ENCODE data around the gene NMU.
"Not testable (repeated sequence)": the region's sequence is repeated elsewhere in the genome, so short reads cannot be mapped to it uniquely, and the experiment has no call there.

Gene NMU

DNA sequence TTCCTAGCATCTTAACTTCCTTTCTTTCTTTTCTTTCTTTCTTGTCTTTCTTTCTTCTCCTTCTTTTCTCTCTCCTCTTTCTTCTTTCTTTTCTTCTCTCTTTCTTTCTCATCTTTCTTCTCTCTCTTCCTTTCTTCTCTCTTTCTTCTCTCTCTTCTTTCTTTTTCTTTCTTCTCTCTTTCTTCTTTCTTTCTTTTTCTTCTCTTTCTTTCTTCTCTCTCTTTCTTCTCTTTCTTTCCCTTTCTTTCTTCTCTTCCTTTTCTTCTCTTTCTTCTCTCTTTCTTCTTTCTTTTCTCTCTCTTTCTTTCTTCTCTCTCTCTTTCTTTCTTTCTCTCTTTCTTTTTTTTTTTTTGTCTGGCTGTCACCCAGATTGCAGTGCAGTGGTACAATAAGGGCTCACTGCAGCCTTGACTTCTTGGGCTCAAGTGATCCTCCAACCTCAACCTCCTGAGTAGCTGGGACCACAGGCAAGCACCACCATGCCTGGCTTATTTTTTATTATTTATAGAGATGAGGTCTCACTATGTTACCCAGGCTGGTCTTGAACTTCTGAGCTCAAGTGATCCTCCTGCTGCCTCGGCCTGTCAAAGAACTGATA lies 17.5 kb downstream of the NMU start:
- no peak for DNase-seq

DNA sequence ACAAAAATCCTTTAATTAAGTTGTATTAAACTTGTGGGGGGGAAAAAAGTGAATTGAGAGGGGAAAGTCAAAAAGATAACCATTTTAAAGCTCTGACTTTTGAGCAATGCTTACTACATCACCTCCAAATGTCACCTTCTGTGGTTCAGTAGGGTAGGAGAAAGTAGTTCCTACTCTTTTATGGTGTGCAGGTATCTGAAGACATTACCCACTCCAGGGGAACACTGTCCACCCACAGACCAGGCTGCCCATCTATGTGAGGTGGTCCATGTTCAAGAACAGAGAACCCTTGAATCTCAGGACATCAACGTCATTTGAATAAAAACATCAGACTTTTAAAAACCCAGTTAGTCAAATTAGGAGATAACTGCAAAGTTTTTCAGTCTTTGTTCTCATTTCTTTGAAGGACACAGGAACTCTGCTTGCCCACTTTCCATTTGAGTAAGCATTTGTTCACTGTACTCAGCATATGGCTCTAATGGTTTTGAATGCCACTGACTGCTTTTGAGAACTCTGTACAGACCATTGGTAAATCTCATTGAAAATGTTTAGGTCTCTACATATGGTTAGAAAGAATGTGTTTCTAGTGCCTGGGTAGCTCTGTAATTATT lies 18.4 kb downstream of the NMU start:
- no peak for DNase-seq

DNA sequence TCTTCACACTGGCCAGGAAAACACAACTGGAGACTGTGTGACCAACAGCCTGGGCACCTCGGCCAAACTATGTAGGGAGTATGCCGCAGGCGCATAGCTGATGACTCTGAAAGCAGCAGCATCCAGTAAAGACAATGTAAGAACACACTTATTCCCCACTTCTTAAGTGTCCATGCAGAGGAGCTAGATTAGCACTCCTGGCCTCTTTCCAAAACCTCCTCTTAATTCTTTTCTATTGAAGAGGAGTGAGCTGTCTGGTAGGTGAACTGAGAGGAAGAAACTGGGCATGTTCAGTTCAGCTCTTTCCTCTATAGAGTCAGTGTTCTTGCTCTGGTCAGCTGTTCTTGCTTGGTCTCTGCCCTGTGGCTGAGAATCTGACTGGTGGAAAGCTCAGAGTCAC lies 21.1 kb downstream of the NMU start:
- no peak for DNase-seq

DNA sequence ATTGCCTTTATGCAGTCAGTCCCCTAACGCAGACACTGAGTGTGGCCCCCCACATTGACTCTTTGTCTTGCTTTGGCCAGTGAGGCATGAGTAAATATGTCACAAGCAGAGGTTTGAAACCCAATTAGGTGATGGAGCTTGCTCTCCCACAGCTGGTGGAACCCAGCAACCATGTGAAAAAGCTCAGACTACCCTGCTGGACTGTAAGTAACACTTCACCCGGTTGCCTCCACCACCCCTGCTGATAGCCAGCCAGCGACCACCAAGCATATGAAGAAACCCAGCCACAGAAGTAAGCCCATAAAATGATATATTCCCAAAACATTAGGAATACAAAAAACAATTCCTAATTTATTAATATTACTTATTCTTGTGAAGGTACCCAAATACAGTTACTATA lies 22.5 kb downstream of the NMU start:
- no peak for DNase-seq

DNA sequence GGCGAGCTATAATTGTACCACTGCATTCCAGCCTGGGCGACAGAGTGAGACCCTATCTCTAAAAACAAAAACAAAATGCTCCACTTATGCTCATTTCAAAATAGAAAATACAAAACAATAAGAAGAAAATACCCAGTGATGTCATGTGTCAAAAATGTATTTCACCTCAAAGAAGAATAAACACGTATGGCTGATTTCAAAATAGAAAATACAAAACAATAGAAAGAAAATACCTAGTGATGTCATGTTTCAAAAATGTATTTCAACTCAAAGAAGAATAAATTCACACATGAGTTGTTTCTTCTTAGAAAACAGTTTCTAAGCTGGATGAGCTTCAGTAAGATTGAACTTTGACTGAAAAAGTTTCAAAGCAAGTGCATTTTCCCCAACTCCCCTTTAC lies 23.8 kb downstream of the NMU start:
- no peak for DNase-seq

DNA sequence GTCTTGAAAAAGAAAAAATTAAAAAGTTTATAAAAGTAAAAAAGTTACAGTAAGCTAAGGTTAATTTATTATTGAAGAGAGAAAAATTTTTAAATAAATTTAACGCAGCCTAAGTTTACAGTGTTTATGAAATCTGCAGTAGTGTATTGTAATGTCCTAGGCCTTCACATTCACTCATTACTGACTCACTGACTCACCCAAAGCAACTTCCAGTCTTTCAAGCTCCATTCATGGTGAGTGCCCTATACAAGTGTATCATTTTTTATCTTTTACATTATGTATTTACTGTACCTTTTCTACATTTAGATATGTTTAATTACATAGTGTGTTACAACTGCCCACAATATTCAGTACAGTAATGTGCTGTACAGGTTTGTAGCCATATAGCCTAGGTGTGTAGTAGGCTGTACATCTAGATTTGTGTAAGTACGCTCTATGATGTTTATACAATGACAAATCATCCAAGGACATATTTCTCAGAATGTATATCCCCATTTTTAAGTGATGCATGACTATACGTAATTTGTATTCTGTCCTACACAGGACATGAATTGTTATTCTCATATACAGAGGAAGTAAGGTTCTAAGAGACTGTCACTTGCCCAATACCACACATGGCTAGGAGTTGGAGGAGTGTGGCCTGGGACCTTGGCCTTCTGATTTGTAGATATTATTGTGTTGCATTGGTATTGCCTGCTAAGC lies 24.6 kb downstream of the NMU start:
- DNase-seq, result no peak

DNA sequence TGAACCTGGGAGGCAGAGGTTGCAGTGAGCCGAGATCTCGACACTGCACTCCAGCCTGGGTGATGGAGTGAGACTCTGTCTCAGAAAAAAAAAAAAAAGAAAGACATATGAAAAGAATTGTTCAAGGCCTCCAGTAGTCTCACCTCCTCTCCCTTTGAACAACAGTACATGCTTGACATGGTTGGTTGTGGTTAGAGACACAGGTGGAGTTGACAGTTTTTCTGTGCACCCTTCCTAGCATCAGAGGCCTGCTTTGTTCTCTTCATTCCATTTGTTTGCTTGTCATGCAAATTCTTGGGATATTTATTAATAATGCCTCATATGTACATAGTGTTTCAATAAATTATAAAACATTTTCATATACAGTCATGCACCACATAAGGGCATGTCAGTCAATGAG lies 25.7 kb downstream of the NMU start:
- DNase-seq, result no peak

DNA sequence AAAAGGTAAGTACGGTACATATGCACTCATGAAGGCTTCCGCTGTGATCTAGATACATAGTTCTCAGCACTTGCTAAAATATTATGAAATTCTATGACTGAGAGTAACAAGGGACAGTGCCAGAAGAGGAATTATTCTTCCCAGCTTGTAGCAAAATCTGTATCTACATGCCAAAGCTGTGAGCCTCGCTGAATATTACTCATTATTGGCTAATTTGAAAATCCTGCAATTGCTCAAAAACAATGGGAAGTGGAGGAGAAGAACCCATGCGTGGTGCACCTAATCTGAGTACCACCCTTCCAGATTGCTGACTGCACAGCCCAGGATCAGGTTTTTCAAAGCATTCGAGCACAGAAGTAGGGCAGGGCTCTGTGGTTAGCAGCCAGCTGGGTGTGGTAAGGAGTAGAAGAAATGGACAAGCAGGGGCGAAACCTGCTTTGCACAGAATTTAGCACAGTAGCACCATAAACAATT lies 26.7 kb downstream of the NMU start:
- no peak for DNase-seq

DNA sequence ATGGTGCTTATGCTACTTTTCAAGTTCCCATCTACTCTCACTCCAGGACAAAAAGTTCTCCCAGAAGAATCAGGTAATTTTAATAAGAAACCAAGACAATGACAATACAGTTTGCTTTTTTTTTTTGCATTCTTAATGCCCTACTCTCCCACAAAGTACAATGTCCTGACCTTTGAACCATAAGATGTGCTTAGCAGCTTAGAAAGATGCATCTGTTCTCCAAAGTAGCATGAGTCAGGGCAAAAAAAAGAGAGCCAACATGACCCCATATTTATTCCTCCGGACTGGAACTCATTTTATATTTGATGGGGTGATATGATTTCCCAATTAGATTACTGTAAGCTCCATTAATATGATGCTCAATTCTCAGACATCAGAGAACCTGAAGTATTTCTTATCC lies 27.5 kb downstream of the NMU start:
- no peak for DNase-seq

DNA sequence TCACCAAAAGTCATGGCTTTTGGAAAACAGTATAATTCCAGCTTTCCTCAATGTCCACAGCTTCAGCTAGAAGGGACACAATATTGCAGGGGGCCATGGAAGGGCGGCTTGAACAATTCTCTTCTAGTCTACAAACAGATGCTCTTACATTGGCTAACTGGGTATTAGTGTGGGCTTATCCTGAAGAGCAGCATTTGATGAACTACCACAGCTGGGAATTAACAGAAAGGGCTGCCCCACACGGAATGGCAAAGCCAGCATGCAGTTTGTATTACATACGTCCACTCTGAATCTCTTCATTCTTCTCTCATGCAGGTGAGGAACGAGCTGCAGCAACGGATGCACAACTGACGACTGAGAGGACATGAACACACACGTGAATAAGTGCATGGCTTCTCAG lies 31.1 kb downstream of the NMU start:
- DNase-seq, result no peak

DNA sequence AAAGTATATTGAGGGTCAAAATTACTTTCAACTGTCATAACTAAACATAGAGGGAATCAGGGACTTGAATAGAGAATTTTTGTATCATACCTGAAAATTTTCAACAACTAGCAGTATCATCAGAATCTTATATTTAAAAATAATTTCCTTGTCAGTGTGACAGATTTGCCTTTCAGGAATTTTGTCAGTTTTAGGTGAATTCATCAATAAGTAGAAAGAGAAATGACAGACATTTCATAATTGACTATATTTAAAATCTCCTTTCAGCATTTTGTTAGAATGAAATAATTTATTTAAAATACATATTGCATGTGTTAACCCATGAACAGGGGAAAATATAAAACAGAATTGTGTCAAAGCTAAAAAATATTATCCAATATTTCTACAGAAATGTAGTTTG lies 35.5 kb downstream of the NMU start:
- DNase-seq, result no peak

DNA sequence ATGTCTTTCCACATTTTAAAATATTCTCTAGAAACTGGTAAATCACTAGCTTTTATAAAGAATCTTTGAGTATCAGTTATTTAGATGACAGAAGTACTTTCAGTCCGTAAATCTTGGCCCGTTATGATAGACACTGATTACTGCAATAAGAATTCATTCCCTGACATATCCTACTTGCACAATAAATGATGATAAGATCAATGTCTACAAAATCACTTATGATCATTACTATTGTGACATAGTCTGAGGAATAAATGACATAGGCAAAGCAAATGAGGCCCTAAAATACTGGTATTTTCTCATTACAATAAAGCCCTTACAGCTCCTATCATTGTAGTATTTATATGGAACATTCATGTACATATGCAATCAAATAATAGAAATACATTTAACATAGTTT lies 37.5 kb downstream of the NMU start:
- DNase-seq, result no peak

DNA sequence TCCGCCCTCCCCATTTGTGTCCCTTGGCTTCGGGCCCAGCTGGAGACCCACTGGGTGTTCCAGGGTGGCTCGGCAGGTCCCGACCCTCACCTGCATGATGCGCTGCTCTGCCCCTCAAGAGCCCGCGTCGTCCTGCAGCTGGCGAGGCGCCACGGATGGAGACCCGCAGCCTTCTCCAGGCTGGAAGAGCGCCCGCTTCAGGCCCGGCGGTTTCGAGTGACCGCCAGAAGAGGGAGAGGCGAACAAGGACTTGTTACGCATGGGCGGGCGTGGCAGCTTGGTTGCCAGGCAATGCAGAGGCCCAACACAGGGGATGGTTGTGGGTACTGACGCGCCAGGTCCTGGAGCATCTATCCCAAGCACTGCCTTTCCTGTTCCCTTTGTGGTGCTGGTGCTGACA lies 44.1 kb downstream of the NMU start, which contains the start of gene PDCL2:
PDCL2 (minus strand) TSS at position 232 of the 400 bp plus-strand sequence; CDS start at position 96, 136 bp downstream.
- no peak for DNase-seq

DNA sequence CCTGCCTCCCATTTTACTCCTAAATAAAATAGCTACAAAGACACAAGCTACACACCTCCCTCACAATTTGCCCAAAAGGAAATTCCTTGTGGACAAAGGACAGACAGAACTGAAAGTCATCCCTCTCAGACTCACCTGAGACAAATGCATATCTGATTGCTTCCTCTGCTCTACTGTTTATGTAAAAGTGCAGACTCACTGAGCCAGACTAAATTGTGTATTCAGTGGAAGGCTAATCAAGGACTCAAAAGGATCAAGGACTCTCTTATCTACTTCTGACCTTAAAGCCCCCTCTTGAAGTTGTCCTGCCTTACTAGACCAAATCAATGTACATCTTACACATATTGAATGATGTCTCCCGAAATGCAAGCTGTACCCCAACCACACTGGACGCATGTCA lies 47.9 kb downstream of the NMU start:
- DNase-seq, result no peak

DNA sequence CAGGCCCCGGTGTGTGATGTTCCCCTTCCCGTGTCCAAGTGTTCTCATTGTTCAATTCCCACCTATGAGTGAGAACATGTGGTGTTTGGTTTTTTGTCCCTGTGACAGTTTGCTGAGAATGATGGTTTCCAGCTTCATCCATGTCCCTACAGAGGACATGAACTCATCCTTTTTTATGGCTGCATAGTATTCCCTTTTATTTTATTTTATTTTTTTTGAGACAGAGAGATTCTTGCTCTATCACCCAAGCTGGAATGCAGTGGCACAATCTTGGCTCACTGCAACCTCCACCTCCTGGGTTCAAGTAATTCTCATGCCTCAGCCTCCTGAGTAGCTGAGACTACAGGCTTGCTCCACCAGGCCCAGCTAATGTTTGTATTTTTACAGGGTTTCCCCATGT lies 53.3 kb downstream of the NMU start:
- not testable (repeated sequence) for DNase-seq

DNA sequence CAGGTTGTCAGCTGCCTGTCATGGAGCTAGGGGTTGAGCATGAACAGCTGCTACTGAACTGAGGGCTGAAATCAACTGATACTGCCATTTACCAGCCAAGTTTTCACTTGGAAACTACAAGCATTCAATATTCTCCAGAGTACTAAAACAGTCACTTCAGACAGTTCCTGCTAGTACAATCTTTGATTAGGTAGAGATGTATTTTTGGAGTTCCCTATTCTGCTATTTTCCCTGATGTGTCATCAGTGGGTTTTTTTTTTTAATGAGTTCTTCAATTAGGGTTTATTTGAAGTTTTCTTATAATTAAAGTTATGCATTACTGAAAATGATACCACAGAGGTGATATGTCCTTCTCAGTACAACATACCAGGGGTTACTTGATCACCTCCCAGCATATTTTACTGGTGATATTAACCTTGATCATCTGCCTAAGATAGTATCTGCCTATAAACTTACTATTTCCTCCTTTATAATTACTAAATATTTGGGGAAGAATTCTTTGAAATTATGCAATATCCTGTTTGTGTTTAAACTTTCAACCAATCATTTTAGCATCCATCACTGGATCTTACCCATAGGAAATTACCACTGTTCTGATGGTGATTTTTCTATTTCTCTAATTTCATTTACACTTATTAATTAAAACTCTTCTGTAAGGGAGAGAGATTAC lies 57.6 kb downstream of the NMU start:
- DNase-seq, result no peak

DNA sequence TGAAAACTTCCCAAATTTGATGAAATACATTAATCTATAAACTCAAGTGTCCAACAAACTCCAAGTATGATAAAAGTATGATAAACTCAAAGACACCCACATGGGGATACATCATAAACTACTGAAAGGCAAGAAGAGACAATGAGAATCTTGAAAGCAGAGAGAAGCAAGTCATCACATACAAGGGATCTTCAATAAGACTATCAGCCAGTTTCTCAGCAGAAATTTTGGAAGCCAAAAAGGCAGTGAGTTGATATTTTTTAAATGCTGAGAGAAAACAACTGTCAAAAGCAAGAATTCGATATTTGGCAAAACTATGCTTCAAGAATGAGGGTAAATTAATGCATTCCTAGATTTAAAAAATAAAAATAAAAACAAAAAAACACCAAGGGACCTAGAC lies 60.6 kb downstream of the NMU start:
- no peak for DNase-seq

DNA sequence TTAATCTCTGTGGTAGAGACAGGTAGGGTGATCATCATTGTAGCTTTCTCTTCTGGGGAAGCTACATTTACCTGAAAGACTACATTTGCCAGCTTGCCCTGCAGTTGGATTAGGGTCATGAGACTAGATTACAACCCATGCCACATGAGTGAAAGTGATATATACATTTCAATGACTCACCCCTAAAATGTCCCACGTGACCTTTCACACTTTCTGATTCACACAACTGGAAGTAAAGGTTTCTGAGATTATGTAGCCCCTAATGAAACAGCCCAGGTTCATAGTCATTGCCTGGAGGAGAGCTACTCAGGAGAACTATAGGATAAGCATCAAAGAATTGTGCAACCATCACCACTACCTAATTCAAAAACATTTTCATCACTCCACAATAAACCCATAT lies 61.8 kb downstream of the NMU start:
- no peak for DNase-seq

DNA sequence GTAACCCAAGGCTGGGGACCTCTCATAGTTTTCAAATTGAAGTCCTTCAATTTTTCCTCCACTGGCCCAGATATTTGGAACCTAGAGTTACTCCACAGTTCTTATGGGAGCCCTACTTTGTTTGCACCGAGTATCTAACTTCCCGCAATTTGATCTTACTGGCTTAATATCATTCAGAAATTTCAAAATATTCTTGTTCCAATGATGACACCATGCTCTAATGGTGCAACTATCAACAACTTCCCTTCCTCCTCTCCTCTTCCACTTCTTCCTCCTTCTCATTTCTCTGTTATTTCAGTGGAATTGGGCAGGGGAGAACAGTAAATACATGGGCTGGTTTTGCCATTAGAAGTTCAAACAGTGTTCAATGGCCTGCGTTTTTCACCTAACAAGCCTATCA lies 64.3 kb downstream of the NMU start:
- no peak for DNase-seq

DNA sequence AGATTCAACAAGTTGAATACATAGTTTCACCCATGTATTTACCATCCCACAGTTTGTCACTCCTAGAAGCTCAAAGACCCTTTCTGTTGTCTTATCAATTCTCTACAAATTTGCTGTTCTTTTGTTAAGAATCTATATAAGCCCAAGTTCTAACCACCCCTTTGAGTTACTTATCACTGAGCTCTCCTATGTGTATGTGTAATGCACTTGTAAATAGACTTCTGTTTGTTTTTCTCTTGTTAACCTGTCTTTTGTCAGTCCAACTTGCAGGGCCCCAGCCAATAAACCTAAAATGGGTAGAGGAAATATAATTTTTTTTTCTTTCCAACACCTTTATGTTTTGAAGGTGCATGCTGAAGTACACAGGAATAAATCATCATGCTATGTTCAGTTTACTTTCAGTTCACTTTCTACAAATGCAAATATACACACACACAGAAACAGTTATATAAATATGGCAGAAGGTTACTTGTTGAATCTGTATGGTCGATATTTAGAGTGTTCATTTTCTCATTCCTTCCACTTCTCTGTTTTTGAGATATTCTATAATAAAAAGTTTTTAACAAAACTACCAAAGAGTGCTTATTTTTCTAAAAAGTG lies 67.1 kb downstream of the NMU start:
- no peak for DNase-seq

DNA sequence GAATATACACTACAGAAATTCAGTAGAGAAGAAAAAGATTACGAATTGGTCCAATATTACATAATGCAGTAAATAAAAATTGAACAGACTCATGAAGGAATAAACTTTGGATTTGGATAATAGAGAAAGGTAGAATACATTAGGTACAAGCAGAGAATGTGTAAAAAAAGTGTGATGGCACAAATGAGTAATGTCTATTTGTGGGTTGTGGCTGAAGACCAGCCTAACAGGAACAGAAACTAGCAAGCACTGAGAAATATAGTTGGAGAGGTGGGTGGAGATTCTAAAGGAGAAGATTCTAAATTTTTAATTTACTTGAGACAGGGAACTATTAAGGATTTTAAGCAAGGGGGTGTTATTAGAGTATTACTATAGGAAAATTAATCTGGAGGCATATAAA lies 74.2 kb downstream of the NMU start:
- DNase-seq, result no peak

DNA sequence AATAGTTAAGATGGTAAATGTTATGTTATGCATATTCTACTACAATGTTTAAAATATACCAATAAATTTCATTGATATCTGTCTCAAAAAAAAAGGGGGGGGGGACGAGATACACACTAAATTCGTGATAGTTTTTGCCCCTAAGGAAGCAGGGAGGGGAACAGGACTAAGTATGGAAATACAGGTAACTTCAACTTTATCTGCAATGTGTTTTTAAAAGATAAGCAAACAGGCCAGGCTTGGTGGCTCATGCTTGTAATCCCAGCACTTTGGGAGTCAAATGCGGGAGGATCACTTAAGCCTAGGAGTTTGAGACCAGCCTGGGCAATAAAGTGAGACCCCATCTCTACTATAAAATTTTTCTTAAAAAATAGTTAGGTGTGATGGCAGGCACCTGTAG lies 76.0 kb downstream of the NMU start:
- no peak for DNase-seq

DNA sequence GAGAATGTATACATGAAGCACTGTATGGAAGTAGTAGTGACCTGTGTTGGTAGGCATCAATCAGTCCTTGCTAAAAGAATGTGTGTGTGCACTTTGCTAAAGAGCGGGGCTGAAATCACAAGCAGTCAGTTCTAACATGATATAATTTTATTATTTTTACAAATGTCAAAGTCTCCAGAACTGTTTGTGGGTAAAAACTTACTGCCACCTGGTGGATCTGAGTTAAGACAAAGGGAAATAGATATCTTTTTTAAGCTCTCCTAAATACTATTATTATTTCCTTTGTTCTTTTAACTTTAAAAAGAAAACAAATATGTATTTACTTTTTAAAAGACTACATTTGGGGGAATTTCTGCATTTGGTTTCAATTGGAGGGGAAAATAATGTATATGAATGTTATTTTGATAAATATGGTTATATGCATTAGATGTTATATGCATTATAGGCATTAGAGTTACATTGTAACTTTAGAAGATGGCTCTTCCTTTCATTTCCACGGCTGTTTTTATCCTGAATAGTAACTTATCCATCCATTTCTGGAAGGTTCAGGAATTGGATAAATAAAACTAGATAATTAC lies 81.6 kb downstream of the NMU start:
- DNase-seq, result no peak

Measured in GF-D8 (cell line).